HG03460 (cell line): ENCODE measurements around the gene DGKG.
A peak's percentile ranks its signal among the peaks of the same experiment; 100 is the strongest.

Experiments
- ATAC-seq: cut with Tn5 transposase; IDR thresholded peaks from one replicate; pipeline ENCODE4 v1.9.1; 2021; ENCODE audit not compliant: unreplicated experiment

Gene DGKG

GRCh38 chr3:186151077-186151971, 210.7 kb downstream of the DGKG start:
- ATAC-seq: peak; percentile 52

GRCh38 chr3:186150041-186150830, 211.8 kb downstream of the DGKG start:
- ATAC-seq: no peak

- ATAC-seq: no peak
Measured at GRCh38 chr3:186149319-186149960, 212.6 kb downstream of the DGKG start.

- ATAC-seq: no peak
Measured at GRCh38 chr3:186144257-186144656, 217.8 kb downstream of the DGKG start.

GRCh38 chr3:186143250-186143649, 218.8 kb downstream of the DGKG start:
- ATAC-seq: no peak

- ATAC-seq: no peak
Measured at GRCh38 chr3:186142393-186142932, 219.6 kb downstream of the DGKG start.

- no peak for ATAC-seq
Measured at GRCh38 chr3:186141790-186142189, 220.2 kb downstream of the DGKG start.

- no peak for ATAC-seq
Measured at GRCh38 chr3:186138272-186138981, 223.6 kb downstream of the DGKG start.

GRCh38 chr3:186137051-186137685, 224.9 kb downstream of the DGKG start:
- ATAC-seq: no peak

GRCh38 chr3:186133980-186134379, 228.1 kb downstream of the DGKG start:
- ATAC-seq: no peak

GRCh38 chr3:186132487-186132886, 229.5 kb downstream of the DGKG start:
- no peak for ATAC-seq

- ATAC-seq: no peak
Measured at GRCh38 chr3:186129206-186129605, 232.8 kb downstream of the DGKG start.

- no peak for ATAC-seq
Measured at GRCh38 chr3:186128158-186128557, 233.9 kb downstream of the DGKG start.

GRCh38 chr3:186127463-186127862, 234.6 kb downstream of the DGKG start:
- no peak for ATAC-seq

- no peak for ATAC-seq
Measured at GRCh38 chr3:186125118-186125517, 236.9 kb downstream of the DGKG start.

- ATAC-seq: no peak
Measured at GRCh38 chr3:186124592-186124991, 237.4 kb downstream of the DGKG start.

GRCh38 chr3:186123012-186123411, 239.0 kb downstream of the DGKG start:
- ATAC-seq: no peak

- ATAC-seq: no peak
Measured at GRCh38 chr3:186121968-186122367, 240.1 kb downstream of the DGKG start.

GRCh38 chr3:186121278-186121677, 240.8 kb downstream of the DGKG start:
- ATAC-seq: no peak

- ATAC-seq: no peak
Measured at GRCh38 chr3:186119499-186119898, 242.5 kb downstream of the DGKG start.
